ENCODE data around the gene CA14. TPM values are rescaled to one million over a fixed set of nuclear protein-coding genes. Genes with fewer than 3 reads are reported as not detected.
A peak's percentile ranks its signal among the peaks of the same experiment; 100 is the strongest.
"Not testable (repeated sequence)": the region's sequence is repeated elsewhere in the genome, so short reads cannot be mapped to it uniquely, and the experiment has no call there.

The CA14 gene
- polyA plus RNA-seq, 1 of the 3 experiments (the other 2 are of a cell fraction), result 0.08 TPM

GRCh38 chr1:150214099-150214756, 43.3 kb upstream of the CA14 start:
- 87% methylated on average over 18 of the region's 18 CpGs for WGBS (ENCODE audit: low lambda C conversion rate)
- ChIA-PET POLR2A (interaction anchor here (0.6 kb wide), 1 partner anchor 96 kb away, joined by 4 read pairs; no protein-coding TSS in a partner anchor), CTCF (interaction anchor here (0.5 to 1.4 kb wide), 2 partner anchors 26 to 27 kb away, joined by 3 read pairs; no protein-coding TSS in a partner anchor)
- H3K27ac ChIP-seq (ENCODE audit: low read depth in 2 of 2, low read length in 1 of 2), result peak overlapping the region; percentile 65 to 88
- H3K4me2 ChIP-seq, result peak overlapping the region; percentile 63
- H3K36me3 ChIP-seq (replicated peaks in 1 of 2; ENCODE audit: control insufficient read depth in 1 of 2, insufficient read depth in 2 of 2, low read length in 1 of 2), result peaks cover 2 to 20% of the 10 kb centered on the region in 2 experiments
- TF ChIP-seq CTCF (IDR thresholded peaks at IDR 0.05), result peak; percentile 5; the same call in 1 of the 2 replicates
- not testable (repeated sequence) for H4K20me1 ChIP-seq (ENCODE audit: insufficient read depth); DNase-seq; H3K9me2 ChIP-seq; H3K27me3 ChIP-seq (ENCODE audit: insufficient read depth); H3K4me1 ChIP-seq (ENCODE audit: control insufficient read depth in 1 of 2, insufficient read depth in 2 of 2, low read depth in 1 of 2, low read length in 1 of 2); H3K9me3 ChIP-seq; H3K79me2 ChIP-seq (ENCODE audit: insufficient read depth)
- H2AFZ ChIP-seq (ENCODE audit: low read depth), result peak overlapping the region; percentile 95
- H3K9ac ChIP-seq, result peak overlapping the region; percentile 57
- peak overlapping the region; percentile 47 to 51 for H3K4me3 ChIP-seq (ENCODE audit: low read depth in 2 of 2, low read length in 1 of 2)
- peaks cover 31% of the 10 kb centered on the region for H3F3A ChIP-seq (replicated peaks; ENCODE audit: insufficient read depth)

- H3K9me3 ChIP-seq; H3K79me2 ChIP-seq (ENCODE audit: insufficient read depth); H3K27ac ChIP-seq (ENCODE audit: low read depth in 2 of 2, low read length in 1 of 2); H3K27me3 ChIP-seq (ENCODE audit: insufficient read depth); H3K4me2 ChIP-seq; H3K9me2 ChIP-seq; H4K20me1 ChIP-seq (ENCODE audit: insufficient read depth); POLR2A ChIA-PET; H3K9ac ChIP-seq; H2AFZ ChIP-seq (ENCODE audit: low read depth); CTCF ChIA-PET; H3K4me1 ChIP-seq (ENCODE audit: control insufficient read depth in 1 of 2, insufficient read depth in 2 of 2, low read depth in 1 of 2, low read length in 1 of 2); DNase-seq; H3K4me3 ChIP-seq (ENCODE audit: low read depth in 2 of 2, low read length in 1 of 2): not testable (repeated sequence)
- peaks cover 14 to 34% of the 10 kb centered on the region in 2 experiments for H3K36me3 ChIP-seq (replicated peaks in 1 of 2; ENCODE audit: control insufficient read depth in 1 of 2, insufficient read depth in 2 of 2, low read length in 1 of 2)
- H3F3A ChIP-seq (replicated peaks; ENCODE audit: insufficient read depth), result peaks cover 36% of the 10 kb centered on the region
- WGBS (ENCODE audit: low lambda C conversion rate), result 97% methylated on average over 6 of the region's 6 CpGs
Measured at GRCh38 chr1:150215855-150216254, 41.7 kb upstream of the CA14 start.

GRCh38 chr1:150221552-150221951, 36.0 kb upstream of the CA14 start:
- no peak overlapping the region for H3K27ac ChIP-seq (ENCODE audit: low read depth in 2 of 2, low read length in 1 of 2)
- H3K9me3 ChIP-seq, result no peaks in the 10 kb centered on the region
- no peaks in the 10 kb centered on the region for H3K27me3 ChIP-seq (ENCODE audit: insufficient read depth)
- H2AFZ ChIP-seq (ENCODE audit: low read depth), result no peak overlapping the region
- H4K20me1 ChIP-seq (ENCODE audit: insufficient read depth), result no peaks in the 10 kb centered on the region
- DNase-seq, result peak; percentile 35
- H3K4me2 ChIP-seq, result no peak overlapping the region
- H3K36me3 ChIP-seq (replicated peaks in 1 of 2; ENCODE audit: control insufficient read depth in 1 of 2, insufficient read depth in 2 of 2, low read length in 1 of 2), result peaks cover 35 to 70% of the 10 kb centered on the region in 2 experiments
- CTCF ChIA-PET, result interaction anchor here (0.6 to 1.1 kb wide), 3 partner anchors 52 to 184 kb away, joined by 3 read pairs; no protein-coding TSS in a partner anchor
- H3K4me3 ChIP-seq (ENCODE audit: low read depth in 2 of 2, low read length in 1 of 2), result no peak overlapping the region; a peak in 1 of 4 replicates
- H3K79me2 ChIP-seq (ENCODE audit: insufficient read depth), result no peaks in the 10 kb centered on the region
- WGBS (ENCODE audit: low lambda C conversion rate), result 50% methylated on average over 2 of the region's 2 CpGs
- no peak overlapping the region for H3K9ac ChIP-seq
- no peaks in the 10 kb centered on the region for H3K9me2 ChIP-seq
- H3K4me1 ChIP-seq (ENCODE audit: control insufficient read depth in 1 of 2, insufficient read depth in 2 of 2, low read depth in 1 of 2, low read length in 1 of 2), result no peaks in the 10 kb centered on the region
- H3F3A ChIP-seq (replicated peaks; ENCODE audit: insufficient read depth), result peaks cover 27% of the 10 kb centered on the region
- POLR2A ChIA-PET, result no interaction called here
- TF ChIP-seq RAD21 (IDR thresholded peaks at IDR 0.05; ENCODE audit: low read length), result peak; percentile 26
- TF ChIP-seq GABPA (IDR thresholded peaks at IDR 0.05; ENCODE audit: low read depth), result no peak
- TF ChIP-seq SMC3 (IDR thresholded peaks at IDR 0.05; ENCODE audit: low read depth, low read length), result peak; percentile 18; the same call in 1 of the 2 replicates
- TF ChIP-seq EP300 (IDR thresholded peaks at IDR 0.05; ENCODE audit: borderline replicate concordance in 1 of 2, low read depth in 1 of 2, low read length in 1 of 2), result no peak
- TF ChIP-seq MAX (IDR thresholded peaks at IDR 0.05; ENCODE audit: low read depth), result no peak
- TF ChIP-seq RXRA (IDR thresholded peaks at IDR 0.05; ENCODE audit: borderline replicate concordance, low read depth), result no peak
- TF ChIP-seq CTCF (IDR thresholded peaks at IDR 0.05), result peak; percentile 63
- no peak for TF ChIP-seq SIN3A (IDR thresholded peaks at IDR 0.05; ENCODE audit: borderline replicate concordance, low read depth, low read length)
- TF ChIP-seq IRF3 (IDR thresholded peaks at IDR 0.05; ENCODE audit: low read depth, low read length), result no peak
- no peak for TF ChIP-seq RCOR1 (IDR thresholded peaks at IDR 0.05; ENCODE audit: low read length)
- no peak for TF ChIP-seq GATA2 (CRISPR knock-in tag; IDR thresholded peaks at IDR 0.05)
- no peak for TF ChIP-seq NRF1 (IDR thresholded peaks at IDR 0.05; ENCODE audit: low read depth, low read length)
- TF ChIP-seq RFX5 (IDR thresholded peaks at IDR 0.05; ENCODE audit: low read length), result no peak
- no peak for TF ChIP-seq EZH2phosphoT487 (IDR thresholded peaks at IDR 0.05; ENCODE audit: borderline replicate concordance, low read depth)
